HepG2 (cell line): ENCODE data around the gene ESRRB. TPM values are rescaled to one million over a fixed set of nuclear protein-coding genes. Genes with fewer than 3 reads are reported as not detected.
A peak's percentile ranks its signal among the peaks of the same experiment; 100 is the strongest.

ENCODE experiments used
- ATM ChIP-seq: fragments of 450-650 bp; IDR thresholded peaks from 2 replicates; pipeline ENCODE4 v1.7.1; 2017; ENCODE audit warnings: mild to moderate bottlenecking, borderline replicate concordance
- GLMP ChIP-seq: sonication (generic); formaldehyde crosslinking; IDR thresholded peaks from 2 replicates; pipeline ENCODE4 v1.9.0; 2021; ENCODE audit warnings: missing genetic modification reagents, mild to moderate bottlenecking, borderline replicate concordance
- KMT2B ChIP-seq: IDR thresholded peaks from 2 replicates; pipeline ENCODE4 v1.6.1; 2016; ENCODE audit warnings: missing genetic modification reagents, missing compliant biosample characterization
- MAFF ChIP-seq: IDR thresholded peaks from 2 replicates; pipeline ENCODE4 v1.6.1; 2011; ENCODE audit warnings: low read depth, low read length, improper control_type of control experiment
- MNT ChIP-seq: fragments of 450-650 bp; IDR thresholded peaks from 2 replicates; pipeline ENCODE4 v1.6.1; 2016
- MZF1 ChIP-seq: sonication (generic); formaldehyde crosslinking; IDR thresholded peaks from 2 replicates; pipeline ENCODE4 v1.8.1; 2023; ENCODE audit warnings: mild to moderate bottlenecking, missing genetic modification reagents, borderline replicate concordance
- NFRKB ChIP-seq: fragments of 450-650 bp; IDR thresholded peaks from 2 replicates; pipeline ENCODE4 v1.6.1; 2017
- NKX3-1 ChIP-seq: sonication (generic); formaldehyde crosslinking; IDR thresholded peaks from 2 replicates; pipeline ENCODE4 v1.5.0; 2020; ENCODE audit warnings: missing genetic modification reagents
- PLRG1 ChIP-seq: fragments of 450-650 bp; conservative IDR thresholded peaks from 2 replicates; pipeline ENCODE4 v1.6.1; 2016
- SALL1 ChIP-seq: sonication (generic); formaldehyde crosslinking; IDR thresholded peaks from 2 replicates; pipeline ENCODE4 v1.8.0; 2022; ENCODE audit warnings: mild to moderate bottlenecking, missing genetic modification reagents
- SMAD9 ChIP-seq: sonication (generic); formaldehyde crosslinking; IDR thresholded peaks from 2 replicates; pipeline ENCODE4 v1.5.1; 2020; ENCODE audit warnings: mild to moderate bottlenecking, missing genetic modification reagents
- TMF1 ChIP-seq: sonication (generic); formaldehyde crosslinking; IDR thresholded peaks from 2 replicates; pipeline ENCODE4 v1.8.1; 2022; ENCODE audit warnings: low read depth, missing genetic modification reagents
- ZNF30 ChIP-seq: sonication (generic); formaldehyde crosslinking; IDR thresholded peaks from 2 replicates; pipeline ENCODE4 v1.5.0; 2020; ENCODE audit warnings: mild to moderate bottlenecking, missing genetic modification reagents
- ZNF33B ChIP-seq: sonication (generic); formaldehyde crosslinking; IDR thresholded peaks from 2 replicates; pipeline ENCODE4 v1.5.1; 2020; ENCODE audit warnings: mild to moderate bottlenecking, missing genetic modification reagents
- ZNF460 ChIP-seq: sonication (generic); formaldehyde crosslinking; IDR thresholded peaks from 2 replicates; pipeline ENCODE4 v1.5.1; 2020; ENCODE audit warnings: missing genetic modification reagents, mild to moderate bottlenecking, borderline replicate concordance
- ZNF503 ChIP-seq: sonication (generic); formaldehyde crosslinking; IDR thresholded peaks from 2 replicates; pipeline ENCODE4 v1.4.0; 2020; ENCODE audit warnings: missing genetic modification reagents
- ZNF577 ChIP-seq: sonication (generic); formaldehyde crosslinking; IDR thresholded peaks from 2 replicates; pipeline ENCODE4 v1.4.0; 2020; ENCODE audit warnings: mild to moderate bottlenecking, low read depth, missing genetic modification reagents, borderline replicate concordance
- ZNF616 ChIP-seq: sonication (generic); formaldehyde crosslinking; IDR thresholded peaks from 2 replicates; pipeline ENCODE4 v1.5.0; 2020; ENCODE audit warnings: low read depth, mild to moderate bottlenecking, missing genetic modification reagents
- ZNF672 ChIP-seq: sonication (generic); formaldehyde crosslinking; IDR thresholded peaks from 2 replicates; pipeline ENCODE4 v1.8.1; 2022; ENCODE audit warnings: missing genetic modification reagents
- ZNF713 ChIP-seq: sonication (generic); formaldehyde crosslinking; IDR thresholded peaks from 2 replicates; pipeline ENCODE4 v1.4.0; 2020; ENCODE audit warnings: mild to moderate bottlenecking, missing genetic modification reagents
- ZNF766 ChIP-seq: sonication (generic); formaldehyde crosslinking; IDR thresholded peaks from 2 replicates; pipeline ENCODE4 v1.5.0; 2020; ENCODE audit warnings: missing genetic modification reagents, borderline replicate concordance
- polyA plus RNA-seq, 8 experiments: library from polyadenylated mRNA; depleted of rRNA in 3 of 8; stranded (reverse) in 7 of 8; unstranded in 1 of 8; fragments of >200 nt; fragmentation: Illumina TruSeq in 4 of 8; extraction: Trizol in 4 of 8; gene quantifications; 2 replicates each; pipeline versions ENCODE4 v1.2.1 to v1.2.3, GENCODE V29; 2011 to 2016; ENCODE audit warnings: low read depth in 4 of 8, missing spikeins in 1 of 8, mixed read lengths in 1 of 8; ENCODE audit not compliant: insufficient read depth in 1 of 8
- total RNA-seq, 5 experiments: library from RNA; depleted of rRNA; stranded (reverse); fragments of >200 nt; fragmentation: Illumina TruSeq; extraction: Trizol; gene quantifications; 2 replicates each; pipeline ENCODE4 v1.2.3, GENCODE V29; 2016; ENCODE audit warnings: low read depth in 1 of 5
- TF ChIP-seq, protein P1 (sequence below): sonication (generic); formaldehyde crosslinking; IDR thresholded peaks from 2 replicates; pipeline ENCODE4 v1.8.1; 2023; ENCODE audit warnings: missing genetic modification reagents, inconsistent platforms, borderline replicate concordance

ESRRB gene
- total and polyA plus RNA-seq, 2 of the 13 experiments (the other 11 are each of a cell fraction or from before 2014, with no cell fraction given), result 0.04 to 0.33 TPM

DNA sequence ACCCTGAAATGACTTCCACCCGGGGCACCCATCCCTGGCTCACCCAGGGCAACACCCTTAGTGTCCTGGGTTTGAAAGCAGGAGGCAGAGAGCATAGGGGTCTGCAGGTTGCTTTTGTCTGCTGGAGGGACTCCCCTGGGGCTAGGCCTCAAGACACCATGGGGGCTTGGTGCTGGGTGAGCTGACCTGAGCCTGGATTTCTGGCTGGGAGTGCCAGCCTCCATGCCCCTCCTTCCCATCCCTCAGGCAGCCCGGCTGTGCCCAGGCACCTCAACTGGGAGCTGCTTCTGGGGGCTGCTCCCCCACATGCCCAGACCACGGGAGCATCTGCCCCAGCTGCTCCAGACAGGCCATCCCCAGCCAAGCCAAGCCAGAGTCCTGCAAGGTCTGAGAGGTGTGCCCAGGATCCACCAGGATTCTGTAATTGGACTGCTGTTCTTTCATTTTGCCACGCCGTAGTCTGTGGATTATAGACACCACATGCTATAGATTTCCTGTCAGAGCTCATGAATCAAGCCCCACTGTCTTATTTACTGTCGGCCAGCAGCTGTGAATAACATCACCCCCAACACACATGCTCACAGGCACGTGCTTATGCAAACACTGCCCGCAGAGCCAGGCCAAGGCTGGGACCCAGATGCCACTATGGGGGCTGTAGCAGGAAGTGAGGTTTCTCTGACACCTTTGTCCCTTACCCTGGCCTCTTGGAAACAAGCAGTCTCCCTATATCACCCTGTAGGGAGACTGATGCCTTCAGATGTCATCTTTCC, 29.4 kb upstream of the ESRRB start (continued):
- TF ChIP-seq MAFF (no peak), ZNF713 (no peak), MZF1 (no peak), ZNF766 (CRISPR knock-in tag) (no peak), NFRKB (no peak), ZNF33B (no peak), SALL1 (CRISPR knock-in tag) (peak; percentile 57; the same call in 1 of the 2 replicates), SMAD9 (CRISPR knock-in tag) (no peak), KMT2B (CRISPR knock-in tag) (no peak), ATM (no peak), ZNF460 (no peak), MNT (peak; percentile 42; the same call in 1 of the 2 replicates), ZNF503 (no peak), ZNF616 (CRISPR knock-in tag) (no peak), TMF1 (CRISPR knock-in tag) (no peak), NKX3-1 (CRISPR knock-in tag) (no peak), PLRG1 (no peak), ZNF672 (no peak), ZNF577 (CRISPR knock-in tag) (no peak), ZNF30 (CRISPR knock-in tag) (no peak), GLMP (CRISPR knock-in tag) (no peak)
- TF ChIP-seq, protein P1, sequence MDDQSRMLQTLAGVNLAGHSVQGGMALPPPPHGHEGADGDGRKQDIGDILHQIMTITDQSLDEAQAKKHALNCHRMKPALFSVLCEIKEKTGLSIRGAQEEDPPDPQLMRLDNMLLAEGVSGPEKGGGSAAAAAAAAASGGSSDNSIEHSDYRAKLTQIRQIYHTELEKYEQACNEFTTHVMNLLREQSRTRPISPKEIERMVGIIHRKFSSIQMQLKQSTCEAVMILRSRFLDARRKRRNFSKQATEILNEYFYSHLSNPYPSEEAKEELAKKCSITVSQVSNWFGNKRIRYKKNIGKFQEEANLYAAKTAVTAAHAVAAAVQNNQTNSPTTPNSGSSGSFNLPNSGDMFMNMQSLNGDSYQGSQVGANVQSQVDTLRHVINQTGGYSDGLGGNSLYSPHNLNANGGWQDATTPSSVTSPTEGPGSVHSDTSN, result no peak
